Breast epithelium (tissue), 3 donors: ENCODE results near the gene RHOG.

ENCODE experiments used
- CTCF ChIP-seq, 3 donors: fragments of 450-650 bp; IDR thresholded peaks; one replicate each; pipeline ENCODE4 v1.5.1; 2016 to 2017; ENCODE audit warnings: antibody characterized with exemption in 3 of 3, mild to moderate bottlenecking in 3 of 3, moderate library complexity in 3 of 3
- POLR2A ChIP-seq: fragments of 450-650 bp; IDR thresholded peaks from one replicate; pipeline ENCODE4 v1.6.1; 2016; ENCODE audit warnings: antibody characterized with exemption, mild to moderate bottlenecking, moderate library complexity
- POLR2AphosphoS5 ChIP-seq, 3 donors: sonication (generic); formaldehyde crosslinking; IDR thresholded peaks; one replicate each; pipeline ENCODE4 v1.6.1; 2017; ENCODE audit warnings: antibody characterized with exemption in 3 of 3

- TF ChIP-seq CTCF (IDR thresholded peaks at IDR 0.05) (no peak), POLR2A (no peak), POLR2AphosphoS5 (IDR thresholded peaks at IDR 0.05) (no peak)
These were observed 522 bp downstream of the RHOG start for GRCh38 chr11:3840004-3840869.
